GM12878 (cell line): ENCODE measurements around the gene MYBL2.

ENCODE experiments used
- CBX3 ChIP-seq: fragments of 200-600 bp; sonication (generic); IDR thresholded peaks from 2 replicates; pipeline ENCODE4 v1.6.1; 2016; ENCODE audit warnings: low read depth, borderline replicate concordance
- CEBPB ChIP-seq, 2 experiments: fragments of 150-350 bp in 1 of 2; IDR thresholded peaks; 2 replicates each; pipeline ENCODE4 v1.6.1; 2012 to 2014; ENCODE audit warnings: low read depth in 2 of 2, low read length in 2 of 2, borderline replicate concordance in 1 of 2, inconsistent platforms in 1 of 2
- POLR2A ChIP-seq: IDR thresholded peaks from 2 replicates; pipeline ENCODE4 v1.6.1; 2011; ENCODE audit warnings: low read depth, mild to moderate bottlenecking, low read length
- POLR2AphosphoS5 ChIP-seq: IDR thresholded peaks from 2 replicates; pipeline ENCODE4 v1.6.1; 2011; ENCODE audit warnings: mild to moderate bottlenecking, low read length, inconsistent platforms
- RFX5 ChIP-seq: IDR thresholded peaks from 2 replicates; pipeline ENCODE4 v1.6.1; 2011; ENCODE audit warnings: low read depth, low read length, improper control_type of control experiment
- SMAD1 ChIP-seq: fragments of 450-650 bp; IDR thresholded peaks from 2 replicates; pipeline ENCODE4 v1.6.1; 2018; ENCODE audit warnings: mild to moderate bottlenecking, low read depth; ENCODE audit not compliant: partially characterized antibody
- SMARCA5 ChIP-seq: fragments of 450-650 bp; IDR thresholded peaks from 2 replicates; pipeline ENCODE4 v1.6.1; 2017; ENCODE audit warnings: mild to moderate bottlenecking
- SREBF2 ChIP-seq: IDR thresholded peaks from 2 replicates; pipeline ENCODE4 v1.6.1; 2012; ENCODE audit warnings: mild to moderate bottlenecking, low read length
- STAT3 ChIP-seq: IDR thresholded peaks from 2 replicates; pipeline ENCODE4 v1.6.1; 2011; ENCODE audit warnings: low read depth, low read length, improper control_type of control experiment
- TAF1 ChIP-seq: IDR thresholded peaks from 2 replicates; pipeline ENCODE4 v1.6.1; 2011; ENCODE audit warnings: mild to moderate bottlenecking, low read depth, low read length, borderline replicate concordance
- TF ChIP-seq, protein P1 (sequence below), 3 experiments: IDR thresholded peaks in 2 of 3; conservative IDR thresholded peaks in 1 of 3; 2 replicates each; pipeline ENCODE4 v1.5.1; 2011; ENCODE audit warnings: low read depth in 3 of 3, low read length in 3 of 3, mild to moderate bottlenecking in 3 of 3, control low read depth in 2 of 3, moderate library complexity in 2 of 3, inconsistent platforms in 1 of 3, mixed read lengths in 1 of 3; ENCODE audit not compliant: control insufficient read depth in 2 of 3, insufficient read depth in 1 of 3; ENCODE audit errors: extremely low read depth in 1 of 3
- TF ChIP-seq, protein P2 (sequence below): IDR thresholded peaks from 2 replicates; pipeline ENCODE4 v1.6.1; 2012; ENCODE audit warnings: low read length, inconsistent platforms
- TF ChIP-seq, protein P3 (sequence below): IDR thresholded peaks from 2 replicates; pipeline ENCODE4 v1.6.1; 2011; ENCODE audit warnings: borderline replicate concordance, low read depth, mild to moderate bottlenecking, moderate library complexity, low read length; ENCODE audit not compliant: insufficient read depth, poor library complexity, severe bottlenecking
- TF ChIP-seq, protein P4 (sequence below): IDR thresholded peaks from 2 replicates; pipeline ENCODE4 v1.6.1; 2011; ENCODE audit warnings: low read depth, mild to moderate bottlenecking, low read length, moderate library complexity, borderline replicate concordance; ENCODE audit errors: extremely low read depth

DNA sequence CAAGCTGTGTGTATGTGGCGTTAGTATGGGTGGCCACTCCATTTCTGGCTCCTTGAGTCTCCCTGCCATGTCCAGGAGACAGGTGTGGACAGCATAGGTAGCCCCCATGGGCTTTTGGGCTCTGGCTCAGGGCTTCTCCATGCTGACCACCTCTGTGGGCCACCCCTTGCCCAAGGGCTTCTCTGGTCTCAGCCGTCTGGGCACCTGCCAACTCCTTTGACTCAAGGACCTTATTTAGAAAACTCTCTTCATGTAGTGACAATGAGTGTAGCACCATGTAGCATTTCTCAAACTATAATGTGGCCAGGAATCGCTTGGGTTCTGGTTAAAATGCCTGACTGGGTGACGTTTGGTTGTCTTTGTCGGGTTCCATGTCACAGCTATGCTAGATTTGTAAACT, 65.0 kb downstream of the MYBL2 start:
- TF ChIP-seq, protein P1, sequence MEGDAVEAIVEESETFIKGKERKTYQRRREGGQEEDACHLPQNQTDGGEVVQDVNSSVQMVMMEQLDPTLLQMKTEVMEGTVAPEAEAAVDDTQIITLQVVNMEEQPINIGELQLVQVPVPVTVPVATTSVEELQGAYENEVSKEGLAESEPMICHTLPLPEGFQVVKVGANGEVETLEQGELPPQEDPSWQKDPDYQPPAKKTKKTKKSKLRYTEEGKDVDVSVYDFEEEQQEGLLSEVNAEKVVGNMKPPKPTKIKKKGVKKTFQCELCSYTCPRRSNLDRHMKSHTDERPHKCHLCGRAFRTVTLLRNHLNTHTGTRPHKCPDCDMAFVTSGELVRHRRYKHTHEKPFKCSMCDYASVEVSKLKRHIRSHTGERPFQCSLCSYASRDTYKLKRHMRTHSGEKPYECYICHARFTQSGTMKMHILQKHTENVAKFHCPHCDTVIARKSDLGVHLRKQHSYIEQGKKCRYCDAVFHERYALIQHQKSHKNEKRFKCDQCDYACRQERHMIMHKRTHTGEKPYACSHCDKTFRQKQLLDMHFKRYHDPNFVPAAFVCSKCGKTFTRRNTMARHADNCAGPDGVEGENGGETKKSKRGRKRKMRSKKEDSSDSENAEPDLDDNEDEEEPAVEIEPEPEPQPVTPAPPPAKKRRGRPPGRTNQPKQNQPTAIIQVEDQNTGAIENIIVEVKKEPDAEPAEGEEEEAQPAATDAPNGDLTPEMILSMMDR (IDR thresholded peaks at IDR 0.05 in 2 of 3, conservative IDR thresholded peaks at IDR 0.05 in 1 of 3; ENCODE audit: control insufficient read depth in 2 of 3, extremely low read depth in 1 of 3, insufficient read depth in 1 of 3, low read depth in 3 of 3, low read length in 3 of 3): no peak
- TF ChIP-seq POLR2A (no peak), TAF1 (no peak), CBX3 (no peak), STAT3 (no peak), SMAD1 (no peak), POLR2AphosphoS5 (no peak), RFX5 (no peak), SMARCA5 (no peak), CEBPB (IDR thresholded peaks at IDR 0.05; ENCODE audit: borderline replicate concordance in 1 of 2, low read depth in 2 of 2, low read length in 2 of 2) (no peak), SREBF2 (no peak)
- TF ChIP-seq, protein P2, sequence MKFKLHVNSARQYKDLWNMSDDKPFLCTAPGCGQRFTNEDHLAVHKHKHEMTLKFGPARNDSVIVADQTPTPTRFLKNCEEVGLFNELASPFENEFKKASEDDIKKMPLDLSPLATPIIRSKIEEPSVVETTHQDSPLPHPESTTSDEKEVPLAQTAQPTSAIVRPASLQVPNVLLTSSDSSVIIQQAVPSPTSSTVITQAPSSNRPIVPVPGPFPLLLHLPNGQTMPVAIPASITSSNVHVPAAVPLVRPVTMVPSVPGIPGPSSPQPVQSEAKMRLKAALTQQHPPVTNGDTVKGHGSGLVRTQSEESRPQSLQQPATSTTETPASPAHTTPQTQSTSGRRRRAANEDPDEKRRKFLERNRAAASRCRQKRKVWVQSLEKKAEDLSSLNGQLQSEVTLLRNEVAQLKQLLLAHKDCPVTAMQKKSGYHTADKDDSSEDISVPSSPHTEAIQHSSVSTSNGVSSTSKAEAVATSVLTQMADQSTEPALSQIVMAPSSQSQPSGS: no peak
- TF ChIP-seq, protein P3, sequence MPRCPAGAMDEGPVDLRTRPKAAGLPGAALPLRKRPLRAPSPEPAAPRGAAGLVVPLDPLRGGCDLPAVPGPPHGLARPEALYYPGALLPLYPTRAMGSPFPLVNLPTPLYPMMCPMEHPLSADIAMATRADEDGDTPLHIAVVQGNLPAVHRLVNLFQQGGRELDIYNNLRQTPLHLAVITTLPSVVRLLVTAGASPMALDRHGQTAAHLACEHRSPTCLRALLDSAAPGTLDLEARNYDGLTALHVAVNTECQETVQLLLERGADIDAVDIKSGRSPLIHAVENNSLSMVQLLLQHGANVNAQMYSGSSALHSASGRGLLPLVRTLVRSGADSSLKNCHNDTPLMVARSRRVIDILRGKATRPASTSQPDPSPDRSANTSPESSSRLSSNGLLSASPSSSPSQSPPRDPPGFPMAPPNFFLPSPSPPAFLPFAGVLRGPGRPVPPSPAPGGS: no peak
- TF ChIP-seq, protein P4, sequence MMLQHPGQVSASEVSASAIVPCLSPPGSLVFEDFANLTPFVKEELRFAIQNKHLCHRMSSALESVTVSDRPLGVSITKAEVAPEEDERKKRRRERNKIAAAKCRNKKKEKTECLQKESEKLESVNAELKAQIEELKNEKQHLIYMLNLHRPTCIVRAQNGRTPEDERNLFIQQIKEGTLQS: no peak
